HG03520 (cell line): ENCODE data around the gene SMIM31.

Source experiments
- ATAC-seq: cut with Tn5 transposase; IDR thresholded peaks from one replicate; pipeline ENCODE4 v1.9.1; 2021; ENCODE audit warnings: mild to moderate bottlenecking, moderate library complexity; ENCODE audit not compliant: unreplicated experiment

SMIM31 gene

GRCh38 chr4:164753873-164754488 lies at the start of gene SMIM31:
Gene SMIM31 (plus strand): TSS chr4:164754131. CDS start chr4:164770444, 16,313 bp downstream.
- no peak for ATAC-seq

GRCh38 chr4:164706675-164707074 lies 47.3 kb upstream of the SMIM31 start:
- ATAC-seq: no peak

- peak; percentile 52 for ATAC-seq
Measured at GRCh38 chr4:164716901-164717300, 37.0 kb upstream of the SMIM31 start.

GRCh38 chr4:164718827-164719226 lies 35.1 kb upstream of the SMIM31 start:
- ATAC-seq: no peak

GRCh38 chr4:164725066-164725465 lies 28.9 kb upstream of the SMIM31 start:
- ATAC-seq: no peak

- no peak for ATAC-seq
Measured at GRCh38 chr4:164730705-164731393, 23.1 kb upstream of the SMIM31 start.

GRCh38 chr4:164731827-164732474 lies 22.0 kb upstream of the SMIM31 start:
- ATAC-seq: peak; percentile 61

GRCh38 chr4:164734484-164734883 lies 19.4 kb upstream of the SMIM31 start:
- ATAC-seq: peak; percentile 44

- no peak for ATAC-seq
Measured at GRCh38 chr4:164748375-164748774, 5.6 kb upstream of the SMIM31 start.

- no peak for ATAC-seq
Measured at GRCh38 chr4:164755432-164755831, 1.5 kb downstream of the SMIM31 start.

GRCh38 chr4:164756686-164757085 lies 2.8 kb downstream of the SMIM31 start:
- ATAC-seq: no peak

GRCh38 chr4:164761241-164761640 lies 7.3 kb downstream of the SMIM31 start:
- no peak for ATAC-seq

- no peak for ATAC-seq
Measured at GRCh38 chr4:164761746-164762275, 7.9 kb downstream of the SMIM31 start.

GRCh38 chr4:164765096-164765495 lies 11.2 kb downstream of the SMIM31 start:
- no peak for ATAC-seq

GRCh38 chr4:164765833-164766232 lies 11.9 kb downstream of the SMIM31 start:
- no peak for ATAC-seq

- no peak for ATAC-seq
Measured at GRCh38 chr4:164768516-164768915, 14.6 kb downstream of the SMIM31 start.

GRCh38 chr4:164770010-164770724 lies 16.2 kb downstream of the SMIM31 start:
- ATAC-seq: no peak

GRCh38 chr4:164771088-164771487 lies 17.2 kb downstream of the SMIM31 start:
- ATAC-seq: no peak

GRCh38 chr4:164772076-164772475 lies 18.1 kb downstream of the SMIM31 start:
- ATAC-seq: no peak

- no peak for ATAC-seq
Measured at GRCh38 chr4:164779080-164779479, 25.1 kb downstream of the SMIM31 start.

GRCh38 chr4:164779811-164780216 lies 25.9 kb downstream of the SMIM31 start:
- no peak for ATAC-seq
